SK-N-SH (cell line): ENCODE data around the gene CCDC188.

Source experiments
- ELF1 ChIP-seq: IDR thresholded peaks from 2 replicates; pipeline ENCODE4 v1.4.0; 2012
- EP300 ChIP-seq, 2 experiments: IDR thresholded peaks; 2 replicates each; pipeline versions ENCODE4 v1.4.0 to v1.6.1; 2012; ENCODE audit warnings: borderline replicate concordance in 1 of 2, low read depth in 1 of 2, low read length in 1 of 2
- JUND ChIP-seq: IDR thresholded peaks from 2 replicates; pipeline ENCODE4 v1.4.0; 2012
- TAF1 ChIP-seq: IDR thresholded peaks from 2 replicates; pipeline ENCODE4 v1.6.1; 2012; ENCODE audit warnings: low read depth, mild to moderate bottlenecking, low read length, moderate library complexity, borderline replicate concordance
- TF ChIP-seq, protein P1 (sequence below): fragments of 200-600 bp; sonication (generic); IDR thresholded peaks from 2 replicates; pipeline ENCODE4 v1.6.1; 2017; ENCODE audit warnings: antibody characterized with exemption, mild to moderate bottlenecking, moderate library complexity

DNA sequence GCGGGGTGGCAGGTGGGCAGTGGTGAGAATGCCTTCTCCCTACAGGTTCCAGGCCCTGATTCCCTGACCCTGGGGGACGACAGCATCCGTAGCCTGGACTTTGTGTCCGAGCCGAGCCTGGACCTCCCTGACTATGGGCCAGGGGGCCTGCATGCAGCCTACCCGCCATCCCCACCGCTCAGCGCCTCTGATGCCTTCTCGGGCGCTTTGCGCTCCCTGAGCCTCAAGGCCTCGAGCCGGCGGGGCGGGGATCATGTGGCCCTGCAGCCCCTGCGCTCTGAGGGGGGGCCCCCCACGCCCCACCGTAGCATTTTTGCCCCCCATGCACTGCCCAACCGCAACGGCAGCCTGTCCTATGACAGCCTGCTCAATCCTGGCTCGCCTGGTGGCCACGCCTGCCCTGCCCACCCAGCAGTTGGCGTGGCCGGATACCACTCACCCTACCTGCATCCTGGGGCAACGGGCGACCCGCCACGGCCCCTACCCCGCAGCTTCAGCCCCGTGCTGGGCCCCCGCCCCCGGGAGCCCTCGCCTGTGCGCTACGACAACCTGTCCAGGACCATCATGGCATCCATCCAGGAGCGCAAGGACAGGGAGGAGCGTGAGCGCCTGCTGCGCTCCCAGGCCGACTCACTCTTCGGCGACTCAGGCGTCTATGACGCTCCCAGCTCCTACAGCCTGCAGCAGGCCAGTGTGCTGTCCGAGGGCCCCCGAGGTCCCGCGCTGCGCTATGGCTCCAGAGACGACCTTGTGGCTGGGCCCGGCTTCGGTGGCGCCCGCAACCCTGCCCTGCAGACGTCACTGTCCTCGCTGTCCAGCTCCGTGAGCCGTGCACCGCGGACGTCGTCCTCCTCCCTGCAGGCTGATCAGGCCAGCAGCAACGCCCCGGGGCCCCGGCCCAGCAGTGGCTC, 7.9 kb downstream of the CCDC188 start:
- TF ChIP-seq ELF1, result no peak
- TF ChIP-seq, protein P1, sequence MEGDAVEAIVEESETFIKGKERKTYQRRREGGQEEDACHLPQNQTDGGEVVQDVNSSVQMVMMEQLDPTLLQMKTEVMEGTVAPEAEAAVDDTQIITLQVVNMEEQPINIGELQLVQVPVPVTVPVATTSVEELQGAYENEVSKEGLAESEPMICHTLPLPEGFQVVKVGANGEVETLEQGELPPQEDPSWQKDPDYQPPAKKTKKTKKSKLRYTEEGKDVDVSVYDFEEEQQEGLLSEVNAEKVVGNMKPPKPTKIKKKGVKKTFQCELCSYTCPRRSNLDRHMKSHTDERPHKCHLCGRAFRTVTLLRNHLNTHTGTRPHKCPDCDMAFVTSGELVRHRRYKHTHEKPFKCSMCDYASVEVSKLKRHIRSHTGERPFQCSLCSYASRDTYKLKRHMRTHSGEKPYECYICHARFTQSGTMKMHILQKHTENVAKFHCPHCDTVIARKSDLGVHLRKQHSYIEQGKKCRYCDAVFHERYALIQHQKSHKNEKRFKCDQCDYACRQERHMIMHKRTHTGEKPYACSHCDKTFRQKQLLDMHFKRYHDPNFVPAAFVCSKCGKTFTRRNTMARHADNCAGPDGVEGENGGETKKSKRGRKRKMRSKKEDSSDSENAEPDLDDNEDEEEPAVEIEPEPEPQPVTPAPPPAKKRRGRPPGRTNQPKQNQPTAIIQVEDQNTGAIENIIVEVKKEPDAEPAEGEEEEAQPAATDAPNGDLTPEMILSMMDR, result no peak
- no peak for TF ChIP-seq TAF1
- no peak for TF ChIP-seq EP300 (IDR thresholded peaks at IDR 0.05; ENCODE audit: borderline replicate concordance in 1 of 2, low read depth in 1 of 2, low read length in 1 of 2)
- TF ChIP-seq JUND, result no peak
